Mesendoderm (in vitro differentiated cells): ENCODE measurements around the gene PREX1.

ENCODE experiments used
- DNase-seq: peaks from one replicate; pipeline ENCODE4 v3.0.0; 2013
- H2AK5ac ChIP-seq: 2 replicates; pipeline ENCODE4 v1.6.1; 2013; ENCODE audit warnings: low read length, inconsistent platforms
- H2BK120ac ChIP-seq: 2 replicates; pipeline ENCODE4 v1.6.1; 2013; ENCODE audit warnings: low read depth, mild to moderate bottlenecking, low read length, moderate library complexity, mixed read lengths
- H2BK15ac ChIP-seq: replicated peaks from 2 replicates; pipeline ENCODE4 v1.6.1; 2013; ENCODE audit warnings: low read depth, mild to moderate bottlenecking, moderate library complexity
- H2BK5ac ChIP-seq: 2 replicates; pipeline ENCODE4 v1.6.1; 2013; ENCODE audit warnings: low read length, inconsistent platforms
- H3K18ac ChIP-seq: 2 replicates; pipeline ENCODE4 v1.6.1; 2013; ENCODE audit warnings: mild to moderate bottlenecking, low read length, mixed read lengths
- H3K23ac ChIP-seq: one replicate; pipeline ENCODE4 v1.6.1; 2013; ENCODE audit warnings: low read length
- H3K27ac ChIP-seq: 2 replicates; pipeline ENCODE4 v1.5.1; 2013; ENCODE audit warnings: low read depth, mild to moderate bottlenecking, inconsistent platforms, low read length, moderate library complexity
- H3K27me3 ChIP-seq: 2 replicates; pipeline ENCODE4 v1.6.1; 2013; ENCODE audit warnings: low read length, control low read depth, mild to moderate bottlenecking, inconsistent platforms; ENCODE audit not compliant: insufficient read depth, poor library complexity
- H3K36me3 ChIP-seq: 2 replicates; pipeline ENCODE4 v1.6.1; 2013; ENCODE audit warnings: low read length, inconsistent platforms; ENCODE audit not compliant: control insufficient read depth, insufficient read depth
- H3K4ac ChIP-seq: one replicate; pipeline ENCODE4 v1.6.1; 2013; ENCODE audit warnings: low read depth, mild to moderate bottlenecking, low read length, moderate library complexity
- H3K4me1 ChIP-seq: 2 replicates; pipeline ENCODE4 v1.6.1; 2013; ENCODE audit warnings: low read depth, low read length, inconsistent platforms; ENCODE audit not compliant: control insufficient read depth
- H3K4me2 ChIP-seq: 2 replicates; pipeline ENCODE4 v1.6.1; 2013; ENCODE audit warnings: low read length
- H3K4me3 ChIP-seq: 2 replicates; pipeline ENCODE4 v1.5.1; 2013; ENCODE audit warnings: mild to moderate bottlenecking, low read length
- H3K56ac ChIP-seq: one replicate; pipeline ENCODE4 v1.6.1; 2013; ENCODE audit warnings: low read length
- H3K79me1 ChIP-seq: 2 replicates; pipeline ENCODE4 v1.6.1; 2013; ENCODE audit warnings: low read length, inconsistent platforms
- H3K79me2 ChIP-seq: 2 replicates; pipeline ENCODE4 v1.6.1; 2013; ENCODE audit warnings: mild to moderate bottlenecking, low read length; ENCODE audit not compliant: control insufficient read depth, insufficient read depth
- H3K9ac ChIP-seq: 2 replicates; pipeline ENCODE4 v1.6.1; 2013; ENCODE audit warnings: low read length, inconsistent platforms
- H4K5ac ChIP-seq: one replicate; pipeline ENCODE4 v1.6.1; 2013; ENCODE audit warnings: low read length
- H4K8ac ChIP-seq: one replicate; pipeline ENCODE4 v1.6.1; 2013; ENCODE audit warnings: low read depth, mild to moderate bottlenecking, control low read depth, low read length, moderate library complexity
- WGBS: extraction: QIAGEN DNeasy Blood & Tissue Kit; methylation state at CpG from one replicate; pipeline ENCODE4 v1.1.7; 2013; ENCODE audit warnings: low lambda C conversion rate, missing lambda C conversion rate; ENCODE audit not compliant: insufficient coverage; ENCODE audit errors: extremely low coverage; 5-methylcytosine and 5-hydroxymethylcytosine counted together

The PREX1 gene

DNA sequence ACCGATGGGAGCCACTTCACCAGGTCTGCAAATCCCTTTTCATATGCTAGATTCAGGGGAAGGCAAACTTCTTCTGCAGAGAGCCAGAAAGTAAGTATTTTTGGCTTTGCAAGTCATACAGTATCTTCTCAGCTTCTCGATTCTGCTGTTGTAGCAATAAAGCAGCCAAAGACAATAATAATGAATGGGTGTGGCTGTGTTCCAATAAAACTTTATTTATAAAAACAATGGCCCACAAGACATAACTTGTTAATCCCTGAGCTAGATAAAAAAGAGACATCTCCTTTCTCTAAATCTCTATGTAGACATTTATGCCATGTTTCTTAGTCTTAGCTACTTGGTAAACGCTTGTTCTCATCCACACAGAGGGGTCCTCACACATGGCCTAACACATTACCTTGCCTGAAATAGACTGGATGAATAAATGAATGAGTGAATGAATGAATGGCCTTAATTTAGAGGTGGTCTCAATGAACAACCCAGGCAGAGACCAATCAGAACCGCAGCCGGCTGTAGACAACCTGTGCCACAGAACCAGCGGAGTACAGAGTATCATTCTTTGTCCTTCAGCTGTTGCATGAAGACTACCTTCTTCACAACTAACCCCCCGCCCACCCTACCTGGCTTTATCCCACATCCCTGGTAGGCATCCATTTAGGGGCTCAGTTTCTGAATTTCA lies 13.5 kb upstream of the PREX1 start:
- Histone ChIP-seq H3K23ac (no peak overlapping the region), H3K56ac (no peak overlapping the region), H2AK5ac (no peak overlapping the region), H3K27ac (no peak overlapping the region), H4K5ac (no peak overlapping the region), H2BK120ac (no peak overlapping the region), H3K9ac (no peak overlapping the region), H3K4ac (no peak overlapping the region), H3K4me3 (no peak overlapping the region), H3K79me2 (no peaks in the 10 kb centered on the region), H2BK15ac (no peak overlapping the region), H3K4me2 (no peak overlapping the region), H3K27me3 (no peaks in the 10 kb centered on the region), H3K18ac (no peak overlapping the region), H3K79me1 (no peaks in the 10 kb centered on the region), H3K4me1 (no peaks in the 10 kb centered on the region), H2BK5ac (no peak overlapping the region), H3K36me3 (no peaks in the 10 kb centered on the region), H4K8ac (no peak overlapping the region)
- no CpG with 5 or more reads among the region's 7 CpGs for WGBS
- DNase-seq, result no peak

DNA sequence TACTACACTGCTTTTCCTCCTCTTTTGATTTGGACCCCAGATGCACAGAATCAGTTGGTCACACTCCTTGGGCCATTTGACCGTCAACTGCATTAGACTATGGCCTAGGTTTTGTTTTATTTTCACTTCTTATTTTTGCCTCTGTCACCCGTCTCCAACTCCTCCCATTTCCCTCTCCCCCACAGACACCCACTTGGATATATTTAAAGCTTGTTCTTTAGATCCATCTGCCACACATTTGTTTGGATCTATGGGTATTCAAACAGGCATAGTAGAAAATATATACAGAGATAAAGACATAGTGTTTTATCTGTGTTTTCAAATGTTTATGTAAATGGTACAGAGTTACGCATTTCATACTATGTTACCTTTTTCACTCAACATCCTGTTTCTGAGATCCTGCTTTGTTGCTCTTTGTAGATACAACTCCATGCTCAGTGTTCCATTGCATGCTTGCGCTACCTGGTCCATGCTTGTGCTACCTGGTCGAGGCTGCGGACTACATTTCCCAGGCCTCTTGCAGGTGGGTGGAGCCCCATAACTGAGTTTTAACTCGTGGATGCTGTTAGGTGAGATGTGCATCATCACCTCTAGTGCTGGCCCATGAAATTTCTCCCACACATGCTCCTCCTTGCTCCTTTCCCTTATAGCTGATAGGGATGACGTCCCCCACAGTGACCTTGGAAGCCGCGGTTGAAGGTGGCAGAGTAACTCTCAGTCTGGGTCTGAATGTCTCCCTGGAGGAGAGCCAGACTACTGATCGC lies 11.5 kb upstream of the PREX1 start:
- no peak overlapping the region for H3K4me2 ChIP-seq
- no peaks in the 10 kb centered on the region for H3K79me2 ChIP-seq
- no CpG with 5 or more reads among the region's 11 CpGs for WGBS
- H3K36me3 ChIP-seq, result no peaks in the 10 kb centered on the region
- H3K23ac ChIP-seq, result no peak overlapping the region
- H3K18ac ChIP-seq, result no peak overlapping the region
- DNase-seq, result peak; percentile 65
- no peak overlapping the region for H4K8ac ChIP-seq
- no peak overlapping the region for H2BK5ac ChIP-seq
- H3K4me1 ChIP-seq, result no peaks in the 10 kb centered on the region
- H3K79me1 ChIP-seq, result no peaks in the 10 kb centered on the region
- H4K5ac ChIP-seq, result no peak overlapping the region
- H3K4ac ChIP-seq, result no peak overlapping the region
- no peak overlapping the region for H2BK15ac ChIP-seq
- no peaks in the 10 kb centered on the region for H3K27me3 ChIP-seq
- H3K56ac ChIP-seq, result no peak overlapping the region
- no peak overlapping the region for H2BK120ac ChIP-seq
- no peak overlapping the region for H3K27ac ChIP-seq
- H3K9ac ChIP-seq, result no peak overlapping the region
- no peak overlapping the region for H3K4me3 ChIP-seq
- H2AK5ac ChIP-seq, result no peak overlapping the region

GRCh38 chr20:48837014-48837413 lies 9.2 kb upstream of the PREX1 start:
- Histone ChIP-seq H3K4ac (no peak overlapping the region), H2BK120ac (no peak overlapping the region), H2AK5ac (no peak overlapping the region), H3K4me2 (no peak overlapping the region), H2BK5ac (no peak overlapping the region), H3K27me3 (no peaks in the 10 kb centered on the region), H3K9ac (no peak overlapping the region), H3K56ac (no peak overlapping the region), H3K4me3 (no peak overlapping the region), H4K5ac (no peak overlapping the region), H3K4me1 (no peaks in the 10 kb centered on the region), H2BK15ac (no peak overlapping the region), H3K18ac (no peak overlapping the region), H3K23ac (no peak overlapping the region), H3K36me3 (no peaks in the 10 kb centered on the region), H3K27ac (no peak overlapping the region), H4K8ac (no peak overlapping the region), H3K79me2 (no peaks in the 10 kb centered on the region), H3K79me1 (no peaks in the 10 kb centered on the region)
- no peak for DNase-seq
- WGBS, result no CpG with 5 or more reads among the region's 3 CpGs

DNA sequence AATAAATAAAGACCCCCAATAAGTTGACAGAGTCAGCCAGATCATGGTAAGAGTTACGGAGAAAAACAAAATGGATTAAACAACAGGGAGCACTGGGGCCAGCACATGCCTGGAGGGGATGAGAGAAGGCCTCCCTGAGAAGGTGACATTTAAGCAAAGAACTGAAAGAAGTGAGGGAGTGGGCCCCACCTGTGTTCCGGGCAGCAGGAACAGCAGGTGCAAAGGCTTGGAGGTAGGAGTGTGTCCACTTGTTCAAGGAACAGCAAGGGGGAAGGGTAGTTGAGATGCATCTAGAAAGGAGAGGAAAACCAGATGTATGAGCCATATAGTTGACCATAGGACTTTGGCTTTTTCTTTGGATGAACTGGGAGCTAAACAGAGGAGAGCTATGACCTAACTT lies 7.6 kb upstream of the PREX1 start:
- Histone ChIP-seq H3K4ac (no peak overlapping the region), H3K36me3 (no peaks in the 10 kb centered on the region), H3K79me1 (no peaks in the 10 kb centered on the region), H3K9ac (no peak overlapping the region), H3K27me3 (no peaks in the 10 kb centered on the region), H2AK5ac (no peak overlapping the region), H3K4me1 (no peaks in the 10 kb centered on the region), H4K5ac (no peak overlapping the region), H3K79me2 (no peaks in the 10 kb centered on the region), H3K27ac (no peak overlapping the region), H3K4me3 (no peak overlapping the region), H3K56ac (no peak overlapping the region), H2BK120ac (no peak overlapping the region), H4K8ac (no peak overlapping the region), H3K18ac (no peak overlapping the region), H3K4me2 (no peak overlapping the region), H2BK15ac (no peak overlapping the region), H2BK5ac (no peak overlapping the region), H3K23ac (no peak overlapping the region)
- no CpG with 5 or more reads among the region's 2 CpGs for WGBS
- DNase-seq, result no peak

DNA sequence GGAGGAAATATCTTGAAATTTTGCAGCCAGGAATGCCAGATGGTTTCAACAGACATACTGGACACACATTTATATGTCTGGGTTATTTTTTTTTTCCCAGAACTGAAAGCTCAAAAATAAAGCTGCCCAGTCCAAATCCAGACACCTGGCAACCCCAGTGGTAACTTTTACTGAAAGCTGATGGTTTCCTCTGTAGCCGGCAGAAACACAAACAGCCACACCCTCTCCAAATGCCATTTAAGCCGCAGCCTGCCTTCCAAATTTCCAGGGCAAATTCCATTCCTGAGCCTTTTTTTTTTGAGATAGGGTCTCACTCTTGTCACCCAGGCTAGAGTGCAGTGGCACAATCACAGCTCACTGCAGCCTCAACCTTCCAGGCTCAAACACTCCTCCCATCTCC lies 6.5 kb upstream of the PREX1 start:
- no CpG with 5 or more reads among the region's 2 CpGs for WGBS
- no peak overlapping the region for H3K4me2 ChIP-seq

More for the DNA sequence above, 6.5 kb upstream of the PREX1 start:
- Histone ChIP-seq H3K79me2 (no peaks in the 10 kb centered on the region), H2BK120ac (no peak overlapping the region), H3K4ac (no peak overlapping the region), H4K8ac (no peak overlapping the region), H3K23ac (no peak overlapping the region), H3K27me3 (no peaks in the 10 kb centered on the region), H3K79me1 (no peaks in the 10 kb centered on the region), H3K9ac (no peak overlapping the region), H3K4me1 (no peaks in the 10 kb centered on the region), H3K27ac (no peak overlapping the region), H3K4me3 (no peak overlapping the region), H2BK15ac (no peak overlapping the region), H2AK5ac (no peak overlapping the region), H3K18ac (no peak overlapping the region), H3K36me3 (no peaks in the 10 kb centered on the region), H2BK5ac (no peak overlapping the region), H3K56ac (no peak overlapping the region), H4K5ac (no peak overlapping the region)
- DNase-seq, result no peak
